Central memory CD8-positive, alpha-beta T cell (primary cell): Measurements from ENCODE around the gene ECE1.

ENCODE experiments used
- ATAC-seq: fragments of 150-1000 bp; cut with Tn5 transposase; replicated peaks from 2 replicates; pipeline ENCODE4 v1.10.0; 2022; ENCODE audit warnings: mild to moderate bottlenecking, moderate FRiP score, moderate number of reproducible peaks; ENCODE audit not compliant: poor library complexity, severe bottlenecking; ENCODE audit errors: extremely low read depth
- DNase-seq, 2 donors: peaks; one replicate each; pipeline ENCODE4 v3.0.0; 2021; ENCODE audit warnings: low spot score in 2 of 2
- H3K27ac Mint-ChIP-seq: one replicate; pipeline ENCODE4 v1.8.0; 2022; ENCODE audit warnings: low read depth, mild to moderate bottlenecking, moderate library complexity, mixed read lengths
- H3K27me3 Mint-ChIP-seq: one replicate; pipeline ENCODE4 v1.8.0; 2022; ENCODE audit warnings: mixed read lengths
- H3K36me3 Mint-ChIP-seq: one replicate; pipeline ENCODE4 v1.8.0; 2022; ENCODE audit warnings: mild to moderate bottlenecking, moderate library complexity, mixed read lengths; ENCODE audit not compliant: insufficient read depth
- H3K4me1 Mint-ChIP-seq: one replicate; pipeline ENCODE4 v1.8.0; 2022; ENCODE audit warnings: mixed read lengths
- H3K4me3 Mint-ChIP-seq: one replicate; pipeline ENCODE4 v1.8.0; 2022; ENCODE audit warnings: mild to moderate bottlenecking, moderate library complexity, mixed read lengths
- H3K9me3 Mint-ChIP-seq: one replicate; pipeline ENCODE4 v1.8.0; 2022; ENCODE audit warnings: mixed read lengths

ECE1 gene

GRCh38 chr1:21289700-21290545 lies at the start of gene ECE1:
ECE1 (minus strand) TSS chr1:21290463; CDS start chr1:21290414, 49 bp downstream.
- H3K36me3 Mint-ChIP-seq, result peaks cover 29% of the 10 kb centered on the region
- DNase-seq (no peak), ATAC-seq (no peak)
- no peaks in the 10 kb centered on the region for H3K9me3 Mint-ChIP-seq
- peak within 1 kb of the TSS; percentile 88 for H3K4me3 Mint-ChIP-seq
- H3K27ac Mint-ChIP-seq, result peak within 1 kb of the TSS; percentile 91
- peaks cover 54% of the 10 kb centered on the region for H3K4me1 Mint-ChIP-seq
- H3K27me3 Mint-ChIP-seq, result no peaks in the 10 kb centered on the region

- peaks cover 79% of the 10 kb centered on the region for H3K4me1 Mint-ChIP-seq
- H3K27ac Mint-ChIP-seq, result no peak overlapping the region
- DNase-seq (no peak), ATAC-seq (no peak)
- H3K36me3 Mint-ChIP-seq, result peaks cover 10% of the 10 kb centered on the region
- H3K27me3 Mint-ChIP-seq, result no peaks in the 10 kb centered on the region
- no peaks in the 10 kb centered on the region for H3K9me3 Mint-ChIP-seq
- no peak overlapping the region for H3K4me3 Mint-ChIP-seq
These were observed 49.3 kb upstream of the ECE1 start for GRCh38 chr1:21339356-21340229.

GRCh38 chr1:21338573-21339355 lies 48.5 kb upstream of the ECE1 start:
- Mint-ChIP-seq H3K27ac (peak overlapping the region; percentile 29), H3K4me3 (no peak overlapping the region), H3K27me3 (no peaks in the 10 kb centered on the region), H3K9me3 (no peaks in the 10 kb centered on the region), H3K36me3 (peaks cover 12% of the 10 kb centered on the region), H3K4me1 (peaks cover 79% of the 10 kb centered on the region)
- no peak for DNase-seq
- ATAC-seq, result no peak

- no peaks in the 10 kb centered on the region for H3K27me3 Mint-ChIP-seq
- H3K36me3 Mint-ChIP-seq, result peaks cover 8% of the 10 kb centered on the region
- DNase-seq (no peak), ATAC-seq (no peak)
- H3K4me3 Mint-ChIP-seq, result no peak overlapping the region
- no peaks in the 10 kb centered on the region for H3K9me3 Mint-ChIP-seq
- H3K4me1 Mint-ChIP-seq, result peaks cover 75% of the 10 kb centered on the region
- peak overlapping the region; percentile 29 for H3K27ac Mint-ChIP-seq
These were observed 47.8 kb upstream of the ECE1 start for GRCh38 chr1:21337928-21338572.

- Mint-ChIP-seq H3K4me1 (peaks cover 70% of the 10 kb centered on the region), H3K27ac (no peak overlapping the region), H3K27me3 (no peaks in the 10 kb centered on the region), H3K4me3 (no peak overlapping the region), H3K9me3 (no peaks in the 10 kb centered on the region), H3K36me3 (peaks cover 8% of the 10 kb centered on the region)
- no peak for ATAC-seq
- DNase-seq, result no peak
These were observed 47.2 kb upstream of the ECE1 start for GRCh38 chr1:21337454-21337927.

GRCh38 chr1:21337010-21337437 lies 46.8 kb upstream of the ECE1 start:
- Mint-ChIP-seq H3K4me1 (peaks cover 69% of the 10 kb centered on the region), H3K36me3 (peaks cover 10% of the 10 kb centered on the region), H3K27ac (no peak overlapping the region), H3K9me3 (no peaks in the 10 kb centered on the region), H3K27me3 (no peaks in the 10 kb centered on the region), H3K4me3 (no peak overlapping the region)
- ATAC-seq (no peak), DNase-seq (no peak)

- Mint-ChIP-seq H3K9me3 (no peaks in the 10 kb centered on the region), H3K27me3 (no peaks in the 10 kb centered on the region), H3K4me1 (peaks cover 61% of the 10 kb centered on the region), H3K4me3 (peak overlapping the region; percentile 76), H3K27ac (no peak overlapping the region), H3K36me3 (peaks cover 11% of the 10 kb centered on the region)
- ATAC-seq (no peak), DNase-seq (no peak)
These were observed 45.5 kb upstream of the ECE1 start for GRCh38 chr1:21335750-21336224.

- ATAC-seq (no peak), DNase-seq (no peak)
- Mint-ChIP-seq H3K27me3 (no peaks in the 10 kb centered on the region), H3K9me3 (no peaks in the 10 kb centered on the region), H3K4me3 (peak overlapping the region; percentile 76), H3K36me3 (peaks cover 13% of the 10 kb centered on the region), H3K4me1 (peaks cover 63% of the 10 kb centered on the region), H3K27ac (peak overlapping the region; percentile 84)
These were observed 44.9 kb upstream of the ECE1 start for GRCh38 chr1:21335088-21335691.

GRCh38 chr1:21334214-21335087 lies 44.2 kb upstream of the ECE1 start:
- H3K27me3 Mint-ChIP-seq, result no peaks in the 10 kb centered on the region
- peak overlapping the region; percentile 76 for H3K4me3 Mint-ChIP-seq
- ATAC-seq (peak; percentile 93), DNase-seq (peak; percentile 65 to 82)
- H3K27ac Mint-ChIP-seq, result peak overlapping the region; percentile 84
- peaks cover 60% of the 10 kb centered on the region for H3K4me1 Mint-ChIP-seq
- H3K9me3 Mint-ChIP-seq, result no peaks in the 10 kb centered on the region
- H3K36me3 Mint-ChIP-seq, result peaks cover 14% of the 10 kb centered on the region

GRCh38 chr1:21333824-21334213 lies 43.6 kb upstream of the ECE1 start:
- H3K27me3 Mint-ChIP-seq, result no peaks in the 10 kb centered on the region
- H3K4me3 Mint-ChIP-seq, result peak overlapping the region; percentile 76
- peak overlapping the region; percentile 84 for H3K27ac Mint-ChIP-seq
- DNase-seq, result no peak
- peaks cover 60% of the 10 kb centered on the region for H3K4me1 Mint-ChIP-seq
- H3K36me3 Mint-ChIP-seq, result peaks cover 16% of the 10 kb centered on the region
- no peak for ATAC-seq
- no peaks in the 10 kb centered on the region for H3K9me3 Mint-ChIP-seq
